ENCODE results near the gene CBFB.
"Not testable (repeated sequence)": the region's sequence is repeated elsewhere in the genome, so short reads cannot be mapped to it uniquely, and the experiment has no call there.

CBFB gene

DNA sequence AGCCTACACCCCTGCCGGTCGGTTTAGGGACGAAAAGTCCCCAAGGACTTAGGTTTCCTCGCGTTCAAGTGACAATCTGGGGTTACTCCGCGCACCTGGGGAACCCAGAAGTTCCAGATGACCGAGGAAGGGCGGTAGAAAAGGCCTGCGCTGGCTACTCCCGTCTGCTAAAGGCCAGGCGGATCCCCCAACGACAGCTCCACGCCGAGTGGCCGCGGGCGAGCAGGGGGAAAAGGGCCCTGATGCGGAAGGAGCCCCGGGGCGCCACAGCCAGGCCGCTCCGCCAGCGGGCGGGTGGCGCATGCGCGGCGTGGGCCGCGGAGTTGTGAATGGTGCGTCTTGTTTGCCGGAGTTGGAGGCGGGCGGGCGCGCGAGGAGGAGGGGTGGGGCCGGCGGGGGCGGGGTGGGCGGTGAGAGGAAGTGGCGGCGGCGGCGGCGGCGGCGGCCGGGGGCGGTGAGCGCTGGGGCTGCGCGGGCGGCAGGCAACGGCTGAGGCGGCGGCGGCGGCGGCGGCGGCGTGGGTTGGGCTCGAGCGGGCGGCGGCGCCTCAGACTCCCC is at the start of gene CBFB:
CBFB (plus strand) TSS at position 454 of the 558 bp plus-strand sequence. CDS start 259 bp downstream, outside the sequence.
- DNase-seq = peak; percentile 27 to 96 (median 86)

DNA sequence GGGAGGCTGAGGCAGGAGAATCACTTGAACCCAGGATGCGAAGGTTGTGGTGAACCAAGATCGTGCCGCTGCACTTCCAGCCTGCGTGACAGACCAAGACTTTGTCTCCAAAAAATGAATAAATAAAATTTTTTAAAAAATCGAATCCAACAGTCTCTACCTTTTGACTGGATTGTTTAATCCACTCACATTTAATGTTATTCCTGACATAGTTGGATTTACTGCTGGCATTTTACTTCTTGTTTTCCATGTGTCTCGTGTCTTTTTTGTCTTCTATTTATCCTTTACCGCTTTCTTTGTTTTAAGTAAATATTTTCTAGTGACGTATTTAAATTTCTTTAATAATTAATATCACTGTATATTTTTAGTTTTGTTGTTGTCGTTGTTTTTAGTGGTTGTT is 45.9 kb upstream of the CBFB start:
- DNase-seq = no peak

DNA sequence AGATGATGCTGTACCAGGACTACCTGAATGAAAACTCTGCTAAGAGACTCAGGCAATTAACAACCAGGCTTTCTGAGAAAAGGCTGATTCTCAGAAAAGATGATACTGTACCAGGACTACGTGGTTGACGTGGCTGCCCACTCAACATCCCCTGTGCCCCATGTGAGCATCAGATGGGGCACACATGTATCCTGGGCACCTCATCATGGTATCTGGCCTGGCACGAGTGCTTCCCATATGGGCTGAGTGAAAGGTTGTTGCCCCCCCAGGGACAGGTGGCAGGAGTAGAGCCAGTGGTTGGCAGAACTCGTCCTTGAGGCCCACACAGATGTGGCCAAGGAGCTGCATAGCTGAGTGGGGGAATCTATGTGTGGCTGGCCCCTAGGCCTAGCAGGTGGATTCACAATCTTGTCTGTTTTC is 44.0 kb upstream of the CBFB start:
- DNase-seq = no peak

DNA sequence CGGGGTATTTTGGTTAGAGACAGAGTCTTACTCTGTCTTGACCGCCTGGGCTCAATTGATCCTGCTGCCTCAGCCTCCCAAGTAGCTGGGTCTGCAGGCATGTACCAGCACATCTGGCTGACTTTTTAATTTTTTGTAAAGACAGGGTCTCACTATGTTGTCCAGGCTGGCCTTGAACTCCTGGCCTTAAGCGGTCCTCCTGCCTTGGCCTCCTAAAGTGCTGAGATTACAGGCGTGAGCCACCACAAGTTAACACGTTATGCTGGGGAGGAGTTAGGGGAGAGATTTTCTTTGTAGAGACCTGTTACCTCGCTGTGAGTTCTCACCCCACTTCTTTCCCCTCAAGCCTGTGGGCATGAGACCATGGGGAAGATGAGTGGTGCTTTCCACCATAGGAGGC is 42.4 kb upstream of the CBFB start:
- DNase-seq = no peak

DNA sequence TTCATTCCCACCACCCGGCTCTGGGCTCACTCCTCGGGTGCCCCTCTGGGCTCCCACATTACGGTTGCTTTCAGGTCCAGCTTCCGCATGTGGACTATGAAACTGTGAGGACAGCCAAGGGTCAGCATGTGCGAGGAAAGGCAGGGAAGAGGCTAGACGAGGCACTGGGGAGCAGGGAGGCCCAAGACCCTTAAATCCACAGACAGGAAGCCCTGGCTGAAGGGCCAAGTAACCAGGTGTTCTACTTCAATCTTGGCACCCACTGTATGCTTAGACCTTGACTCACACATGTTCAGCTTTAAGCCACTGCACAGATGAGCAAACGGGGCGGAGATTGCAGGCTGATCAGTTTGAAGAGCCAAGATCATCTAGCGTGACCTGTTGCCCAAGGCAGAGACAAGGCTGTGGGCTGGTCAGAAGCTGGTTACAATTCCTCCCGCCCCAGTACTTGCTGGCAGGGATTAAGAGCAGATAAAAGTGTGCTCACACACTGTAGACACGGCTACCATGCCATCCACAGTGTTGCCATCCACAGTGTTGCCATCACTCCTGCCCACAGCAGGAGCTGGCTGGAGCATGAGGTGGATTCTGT is 40.7 kb upstream of the CBFB start, which contains the start of gene CES4A:
CES4A (plus strand) TSS at position 393 of the 592 bp plus-strand sequence; CDS start at position 577, 184 bp downstream.
- DNase-seq = no peak

DNA sequence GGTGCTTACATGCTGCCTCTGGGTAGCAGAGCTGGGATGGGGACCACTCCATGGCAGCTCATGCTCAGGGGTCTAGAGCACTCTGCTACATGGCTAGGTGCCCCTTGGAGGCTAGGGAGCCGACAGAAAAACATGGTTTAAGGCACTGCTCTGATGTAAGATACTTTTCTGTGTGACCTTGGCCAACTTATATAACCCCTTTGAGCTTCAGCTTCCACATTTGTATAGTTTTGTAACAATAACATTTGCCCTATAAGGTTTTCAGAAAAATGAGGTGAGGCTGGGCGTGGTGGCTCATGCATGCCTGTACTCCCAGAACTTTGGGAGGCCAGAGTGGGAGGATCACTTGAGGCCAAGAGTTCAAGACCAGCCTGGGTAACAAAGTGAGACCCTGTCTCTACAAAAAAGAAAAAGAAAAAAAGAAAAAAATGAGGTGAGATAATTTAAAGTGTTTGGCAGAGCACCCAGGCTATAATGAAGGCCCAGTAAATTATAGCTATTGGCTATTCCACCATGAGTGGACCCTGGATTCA is 37.3 kb upstream of the CBFB start:
- DNase-seq = no peak

DNA sequence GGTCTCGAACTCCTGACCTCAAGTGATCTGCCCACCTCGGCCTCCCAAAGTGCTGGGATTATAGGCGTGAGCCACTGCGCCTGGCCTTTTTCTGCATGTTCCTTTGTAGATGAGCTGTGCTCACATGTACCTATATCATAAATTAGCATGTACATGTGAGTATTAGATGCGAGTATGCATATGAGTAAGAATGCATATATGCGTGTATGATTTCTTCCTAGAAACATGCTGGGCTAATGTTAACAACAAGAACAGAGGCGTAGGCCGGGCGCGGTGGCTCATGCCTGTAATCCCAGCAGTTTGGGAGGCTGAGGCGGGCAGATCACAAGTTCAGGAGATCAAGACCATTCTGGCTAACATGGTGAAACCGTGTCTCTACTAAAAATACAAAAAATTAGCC is 35.4 kb upstream of the CBFB start:
- DNase-seq = not testable (repeated sequence)

DNA sequence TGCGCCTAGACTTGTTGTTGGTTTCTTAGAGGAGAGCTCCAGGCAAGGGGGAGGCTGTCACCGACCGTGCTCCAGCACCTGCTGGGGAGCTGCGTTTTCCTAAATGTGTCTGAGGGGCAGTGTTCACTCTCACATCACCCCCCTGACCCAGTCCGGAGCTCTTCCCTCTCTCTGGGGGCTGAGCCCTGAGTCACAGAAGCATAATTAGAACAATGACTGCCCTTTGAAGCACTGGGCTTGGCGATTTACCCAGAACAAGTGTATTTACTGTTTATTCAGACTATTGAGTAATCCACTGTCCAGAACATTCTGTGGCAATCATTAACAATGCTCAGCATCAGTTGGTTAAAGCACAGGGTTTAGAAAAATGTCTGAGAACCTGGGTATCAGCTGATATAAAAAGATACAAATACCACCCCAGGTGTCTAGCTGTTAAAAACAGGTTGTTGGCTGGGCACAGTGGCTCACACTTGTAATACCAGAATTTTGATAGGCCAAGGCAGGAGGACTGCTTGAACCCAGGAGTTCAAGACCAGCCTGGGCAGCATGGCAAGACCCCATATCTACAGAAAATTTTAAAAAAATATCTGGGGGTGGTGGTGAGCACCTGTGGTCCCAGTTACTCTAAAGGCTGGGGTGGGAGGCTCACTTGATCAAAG is 32.5 kb upstream of the CBFB start:
- peak in 12 of 14 donors; percentile 32 to 84 (median 75) for DNase-seq

DNA sequence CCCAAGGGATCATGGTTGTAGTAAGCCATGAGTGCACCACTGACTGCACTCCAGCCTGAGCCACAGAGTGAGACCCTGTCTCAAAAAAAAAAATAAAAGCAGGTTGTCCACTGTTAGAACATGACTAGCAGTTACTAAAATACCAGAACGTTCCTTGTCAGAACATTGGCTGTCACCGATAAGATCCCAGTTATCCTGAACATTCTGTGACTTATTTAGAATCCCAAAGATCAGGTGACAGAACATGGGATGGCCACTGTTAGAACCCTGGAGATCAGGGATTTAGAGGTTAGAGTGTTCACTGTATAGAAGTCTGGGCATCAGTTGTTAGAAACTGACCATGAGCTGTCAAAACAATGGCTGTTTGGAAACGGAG is 32.0 kb upstream of the CBFB start:
- peak in 1 of 14 donors; percentile 20 for DNase-seq

DNA sequence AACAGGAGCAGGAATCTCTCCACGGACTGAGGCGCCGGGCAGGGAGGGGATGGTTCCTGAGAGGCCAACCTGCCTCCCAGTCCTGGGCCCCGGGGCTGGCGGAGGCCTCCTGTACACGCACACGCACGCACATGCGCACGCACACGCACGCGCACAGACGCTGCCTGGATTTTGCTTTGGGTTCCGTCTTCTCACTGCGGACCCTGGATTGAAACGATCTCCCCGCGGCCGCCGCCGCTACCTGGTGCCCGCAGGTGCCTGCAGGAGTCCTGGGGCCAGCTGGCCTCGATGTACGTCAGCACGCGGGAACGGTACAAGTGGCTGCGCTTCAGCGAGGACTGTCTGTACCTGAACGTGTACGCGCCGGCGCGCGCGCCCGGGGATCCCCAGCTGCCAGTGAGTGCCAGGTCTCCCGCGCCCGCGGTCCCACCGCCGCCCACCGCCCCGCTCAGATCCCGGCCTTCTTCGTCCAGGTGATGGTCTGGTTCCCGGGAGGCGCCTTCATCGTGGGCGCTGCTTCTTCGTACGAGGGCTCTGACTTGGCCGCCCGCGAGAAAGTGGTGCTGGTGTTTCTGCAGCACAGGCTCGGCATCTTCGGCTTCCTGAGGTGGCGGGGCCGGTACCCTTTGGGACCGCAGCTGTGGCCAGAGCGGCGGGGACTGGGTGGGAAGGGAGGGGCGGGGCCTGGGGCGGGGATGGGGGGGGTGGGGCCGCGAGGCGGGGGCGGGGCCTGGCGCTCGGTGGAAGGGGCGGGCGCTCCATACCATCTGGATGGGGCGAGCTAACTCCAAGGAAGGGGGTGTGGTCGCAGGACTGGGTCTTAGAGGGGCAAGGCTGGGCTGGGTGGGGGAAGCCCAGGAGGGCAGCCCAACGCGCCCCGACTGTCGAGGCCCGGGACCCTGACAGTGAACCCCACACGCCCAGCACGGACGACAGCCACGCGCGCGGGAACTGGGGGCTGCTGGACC is 28.3 kb upstream of the CBFB start:
- DNase-seq = peak in 12 of 14 donors; percentile 48 to 89 (median 62)

DNA sequence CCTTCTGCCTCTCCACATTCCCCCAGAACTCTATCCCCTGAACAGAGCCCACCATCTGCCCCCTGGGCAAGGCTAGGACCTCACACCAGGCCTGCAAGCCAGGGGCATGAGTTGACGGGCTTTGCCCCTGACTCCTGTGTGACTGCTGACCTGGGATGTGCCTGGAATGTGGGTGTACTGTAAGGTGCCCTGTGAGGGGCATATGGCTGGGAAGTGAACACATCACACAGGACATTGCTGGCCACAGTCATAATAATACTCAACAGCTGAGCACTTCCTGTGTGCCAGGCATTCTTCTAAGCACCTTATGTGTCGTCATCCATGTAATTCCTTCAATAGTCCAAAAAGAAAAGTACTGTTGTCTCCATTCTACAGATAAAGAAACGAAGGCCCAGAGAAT is 27.2 kb upstream of the CBFB start:
- no peak for DNase-seq

DNA sequence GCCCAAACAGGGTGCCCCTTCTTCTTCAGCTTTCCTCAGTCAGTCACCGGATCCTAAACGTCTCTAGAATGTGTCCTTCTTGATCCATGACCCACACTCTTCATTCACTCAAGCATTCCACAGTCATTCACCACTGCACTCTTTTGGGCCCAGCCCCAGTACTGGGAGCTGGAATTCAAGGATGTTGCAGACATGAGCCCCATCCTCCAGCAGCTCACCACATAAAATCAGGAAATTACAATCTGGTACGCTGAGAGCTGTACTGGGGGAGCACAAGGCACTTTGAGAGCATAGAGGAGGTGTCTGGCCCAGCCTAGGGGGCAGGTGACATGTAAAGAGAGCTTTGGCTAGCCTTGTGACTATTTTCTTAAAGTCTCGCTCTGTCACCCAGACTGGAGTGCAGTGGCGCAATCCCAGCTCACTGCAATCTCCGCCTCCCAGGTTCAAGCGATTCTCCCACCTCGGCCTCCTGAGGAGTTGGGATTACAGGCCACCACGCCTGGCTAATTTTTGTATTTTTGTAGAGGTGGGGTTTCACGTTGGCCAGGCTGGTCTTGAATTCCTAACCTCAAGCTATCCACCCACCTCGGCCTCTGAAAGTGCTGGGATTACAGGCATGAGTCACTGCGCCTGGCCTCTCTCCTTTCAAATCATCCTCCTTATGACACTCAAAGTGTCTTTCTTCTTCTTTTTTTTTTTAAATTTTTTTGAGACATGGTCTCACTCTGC is 21.9 kb upstream of the CBFB start:
- no peak for DNase-seq

DNA sequence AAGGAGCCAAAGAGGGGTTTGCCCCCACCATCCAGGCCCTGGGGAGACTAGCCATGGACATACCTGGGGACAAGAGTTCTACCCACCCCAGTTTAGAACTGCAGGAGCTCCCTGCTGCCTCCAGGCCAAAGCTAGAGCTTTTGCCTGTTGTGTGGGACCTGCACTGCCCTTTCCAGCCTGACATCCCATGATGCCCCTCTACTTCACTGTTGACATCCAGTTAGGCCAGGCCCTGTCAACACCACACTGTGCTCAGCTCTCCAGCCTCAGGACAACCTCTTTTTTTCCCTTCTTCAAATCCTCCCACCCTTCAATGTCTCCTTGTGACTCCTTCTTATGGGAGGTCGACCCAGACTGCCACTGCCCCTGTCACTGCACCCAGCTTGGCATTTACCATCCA is 19.8 kb upstream of the CBFB start:
- no peak for DNase-seq

DNA sequence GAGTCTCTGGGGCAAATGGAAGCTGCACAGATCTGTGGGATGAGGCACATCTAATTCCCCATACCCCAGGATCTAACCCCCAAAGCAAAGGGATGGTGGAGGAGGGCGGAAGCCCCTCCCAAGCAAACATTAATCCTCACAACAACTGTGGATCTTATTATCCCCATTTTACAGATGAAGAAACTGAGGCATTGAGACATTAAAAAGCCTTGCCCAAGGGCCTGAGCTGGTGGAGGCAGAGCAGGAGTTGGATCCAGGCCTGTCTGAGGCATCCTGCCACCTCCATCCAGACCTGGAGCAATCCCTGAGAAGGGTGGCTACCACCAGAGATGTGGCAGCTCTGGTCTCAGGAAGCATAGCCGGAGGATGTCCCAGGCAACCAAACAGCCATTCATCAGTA is 17.7 kb upstream of the CBFB start:
- no peak for DNase-seq

DNA sequence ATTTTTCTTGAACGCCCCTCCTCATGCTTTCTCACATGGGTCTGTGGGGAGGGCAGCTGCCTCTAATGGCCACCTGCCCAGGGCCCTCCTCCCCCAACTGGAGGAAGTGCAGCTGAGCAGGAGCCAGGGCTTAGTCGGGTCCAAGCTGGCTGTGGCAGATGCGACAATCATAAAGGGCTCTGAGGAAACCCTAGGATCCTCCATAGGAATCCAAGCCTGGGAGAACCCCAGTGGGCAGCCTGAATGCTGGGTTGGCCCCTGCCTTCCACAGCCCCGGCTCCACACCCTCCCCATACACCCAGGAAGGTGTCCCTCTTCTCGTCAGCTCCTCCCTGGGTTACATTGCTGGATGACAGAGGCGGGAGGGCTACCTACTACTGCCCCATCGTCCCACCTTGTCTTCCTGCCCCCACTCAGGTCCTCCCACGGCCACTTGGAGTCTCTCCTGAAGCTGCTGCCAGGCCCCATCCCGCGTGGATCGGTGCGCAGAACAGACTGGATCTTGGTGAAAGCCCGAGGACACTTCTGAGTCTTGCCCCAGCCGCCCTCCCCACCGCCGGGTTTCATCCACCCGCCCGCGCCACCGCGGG is 15.6 kb upstream of the CBFB start:
- peak in 9 of 14 donors; percentile 23 to 47 (median 36) for DNase-seq

DNA sequence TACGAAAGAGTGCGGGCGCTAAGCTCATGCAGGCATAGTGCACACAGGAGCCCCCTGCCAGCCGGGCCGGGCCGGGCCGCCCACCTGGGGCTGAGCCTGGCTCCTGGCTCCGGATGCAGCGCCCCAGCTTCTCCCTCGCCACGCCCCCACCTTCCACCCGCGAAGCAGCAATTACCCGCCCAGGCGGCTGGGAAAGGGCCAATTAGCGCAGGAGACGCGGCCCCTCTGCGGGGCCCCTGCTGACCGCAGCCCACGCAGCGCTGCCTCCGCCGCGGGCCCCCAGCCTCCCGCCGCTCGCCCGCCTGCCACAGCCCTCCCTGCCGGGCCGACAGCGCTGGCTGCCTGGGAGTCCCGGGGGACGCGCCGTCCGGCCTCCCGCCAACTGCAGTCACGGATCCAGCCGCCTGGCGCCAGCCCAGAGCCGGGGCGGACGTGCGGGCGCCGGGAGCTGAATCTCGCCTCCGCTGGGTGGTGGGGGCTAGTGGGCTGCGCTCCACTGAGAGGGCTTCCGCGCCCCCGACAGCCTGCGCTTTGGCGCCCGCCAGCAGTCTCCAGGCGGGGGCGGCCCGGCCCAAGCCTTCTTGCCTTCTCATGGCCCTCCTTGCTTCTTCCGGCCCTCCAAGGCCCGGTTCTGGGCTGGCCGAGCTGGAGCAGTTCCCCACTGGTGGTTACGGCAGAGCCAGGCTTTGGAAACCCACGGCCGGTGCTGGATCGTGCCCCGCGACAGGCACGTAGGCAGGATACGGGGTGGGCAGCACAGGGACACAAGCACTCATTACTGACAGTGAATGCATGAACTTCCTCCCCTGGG is 14.9 kb upstream of the CBFB start:
- peak in 11 of 14 donors; percentile 19 to 69 (median 43) for DNase-seq

DNA sequence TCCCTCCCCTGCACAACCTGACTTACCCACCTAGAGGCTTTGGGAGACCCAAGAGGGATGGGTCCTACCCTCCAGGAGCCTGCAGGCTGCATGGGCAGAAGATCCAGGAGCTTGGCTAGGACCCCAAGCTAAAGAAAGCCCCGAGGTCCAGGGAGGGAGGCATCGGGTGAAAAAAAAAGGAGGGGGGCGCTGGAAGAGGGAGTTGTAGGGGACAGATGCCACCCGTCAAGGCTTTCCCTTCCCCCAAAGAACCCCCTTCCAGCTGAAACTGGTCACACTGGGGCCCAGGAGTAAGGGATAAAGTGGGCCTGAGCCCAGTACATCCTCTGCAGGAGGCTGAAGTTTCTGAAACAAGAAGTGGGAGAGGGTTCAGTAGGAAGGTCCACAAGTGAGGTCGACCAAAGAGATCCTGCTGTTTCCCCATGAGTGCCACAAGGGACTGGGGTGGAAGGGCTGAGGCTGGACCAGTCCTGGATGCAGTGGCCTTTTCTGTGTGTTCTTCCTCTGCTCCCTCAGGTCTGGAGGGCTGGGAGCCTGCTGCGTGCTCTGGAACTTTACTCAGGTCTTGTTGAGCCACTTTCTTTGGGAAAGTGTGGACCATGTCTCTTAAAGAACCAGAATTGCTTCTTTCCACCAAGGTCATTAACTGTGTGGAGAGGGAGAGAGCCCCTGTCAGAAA is 14.2 kb upstream of the CBFB start:
- DNase-seq = no peak

DNA sequence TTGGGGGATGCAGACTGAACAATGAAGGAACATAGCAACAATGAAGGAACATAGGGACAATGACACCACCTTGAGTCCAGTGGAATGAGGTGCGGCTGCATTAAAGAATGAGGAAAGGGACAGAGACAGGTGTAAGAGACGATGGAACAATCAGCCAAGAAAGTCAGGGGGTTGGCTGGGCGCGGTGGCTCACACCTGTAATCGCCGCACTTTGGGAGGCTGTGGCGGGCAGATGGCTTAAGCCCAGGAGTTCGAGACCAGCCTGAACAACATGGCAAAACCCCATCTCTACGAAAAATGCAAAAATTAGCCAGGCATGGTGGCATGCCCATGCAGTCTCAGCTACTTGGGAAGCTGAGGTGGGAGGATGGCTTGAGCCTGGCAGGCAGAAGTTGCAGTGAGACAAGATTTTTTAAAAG is 13.6 kb upstream of the CBFB start:
- DNase-seq = no peak

DNA sequence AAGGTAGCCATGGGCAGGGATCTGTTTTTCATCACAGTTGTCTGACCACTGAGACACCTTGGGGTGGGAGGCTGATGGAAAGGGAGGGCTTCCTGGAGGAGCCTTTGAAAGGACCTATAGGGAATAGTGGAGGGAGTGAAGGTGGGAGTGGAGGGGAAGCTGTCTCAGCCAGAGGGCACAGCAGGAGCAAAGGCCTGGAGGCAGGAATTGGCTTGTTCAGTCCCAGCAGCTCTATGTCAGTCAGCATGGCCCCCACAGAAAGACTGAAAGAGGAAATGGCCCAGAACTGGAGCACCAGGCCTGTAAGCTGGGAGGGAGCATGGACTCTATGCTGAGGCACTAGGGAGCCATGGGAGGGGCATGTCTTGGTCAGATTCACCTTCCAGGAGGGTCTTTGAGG is 12.8 kb upstream of the CBFB start:
- no peak for DNase-seq

Measured in C1 segment of cervical spinal cord (tissue), 14 donors.